ENCODE data around the gene TMED9. TPM values are rescaled to one million over a fixed set of nuclear protein-coding genes. Genes with fewer than 3 reads are reported as not detected.

Gene TMED9
- total RNA-seq, 1 experiment from 2014 or later = 156 TPM

- Histone ChIP-seq H3K4me2 (ENCODE audit: insufficient read depth, insufficient read length, low read length) (no peak overlapping the region), H2BK15ac (ENCODE audit: low read depth, low read length) (no peak overlapping the region), H2BK20ac (ENCODE audit: low read depth, low read length, poor library complexity, severe bottlenecking) (no peak overlapping the region), H3K4ac (ENCODE audit: low read depth, low read length) (no peak overlapping the region), H3K14ac (ENCODE audit: insufficient read depth, low read length) (no peak overlapping the region), H4K8ac (replicated peaks; ENCODE audit: insufficient read length, low read depth, low read length) (no peak overlapping the region), H2AK5ac (ENCODE audit: insufficient read length, low read length) (no peak overlapping the region), H3K9me3 (ENCODE audit: control insufficient read depth, low read depth, low read length) (no peaks in the 10 kb centered on the region), H3K4me1 (ENCODE audit: insufficient read depth, low read length) (no peaks in the 10 kb centered on the region), H3K56ac (ENCODE audit: insufficient read length, low read depth, low read length) (no peak overlapping the region), H3K27me3 (ENCODE audit: insufficient read depth, low read length) (no peaks in the 10 kb centered on the region), H3T11ph (ENCODE audit: low read length) (no peak overlapping the region), H2BK5ac (ENCODE audit: insufficient read length, low read length) (no peak overlapping the region), H3K27ac (ENCODE audit: insufficient read length, low read depth, low read length) (no peak overlapping the region), H4K5ac (ENCODE audit: insufficient read length, low read depth, low read length) (no peak overlapping the region), H3K79me1 (ENCODE audit: insufficient read depth, low read depth, low read length, poor library complexity, severe bottlenecking) (peaks cover 3% of the 10 kb centered on the region), H4K20me1 (ENCODE audit: control insufficient read depth, insufficient read depth, insufficient read length) (no peaks in the 10 kb centered on the region), H4K91ac (ENCODE audit: insufficient read length, low read depth, low read length) (no peak overlapping the region), H3K79me2 (ENCODE audit: insufficient read depth, low read length) (peaks cover 4% of the 10 kb centered on the region; the same call in 1 of the 2 replicates), H2BK120ac (ENCODE audit: low read depth, low read length, poor library complexity, severe bottlenecking) (no peak overlapping the region), H2BK12ac (ENCODE audit: insufficient read length, low read depth, low read length) (no peak overlapping the region), H3K18ac (ENCODE audit: insufficient read length, low read depth, low read length) (no peak overlapping the region), H3K9ac (ENCODE audit: extremely low read depth, insufficient read length, low read length) (no peak overlapping the region), H3K23ac (ENCODE audit: insufficient read length, low read depth, low read length) (no peak overlapping the region), H3K23me2 (ENCODE audit: insufficient read length, low read depth, low read length, poor library complexity, severe bottlenecking) (no peaks in the 10 kb centered on the region), H2AFZ (ENCODE audit: low read length) (no peak overlapping the region)
- no peaks in the 10 kb centered on the region for H3K9me3 Mint-ChIP-seq
- no peak for TF ChIP-seq CTCF (conservative IDR thresholded peaks at IDR 0.05)
- peak overlapping the region in 1 of 3 experiments; percentile 25; a peak in 1 of 7 replicates for H3K27ac Mint-ChIP-seq
- peaks cover 3 to 7% of the 10 kb centered on the region in 2 experiments; a peak in 3 of 4 replicates for H3K4me1 Mint-ChIP-seq
- peaks cover 8 to 24% (median 17%) of the 10 kb centered on the region in 3 experiments; a peak in 5 of 7 replicates for H3K36me3 Mint-ChIP-seq (ENCODE audit: insufficient read depth in 1 of 3, low read depth in 3 of 3)
- no peak for DNase-seq
- H3K27me3 Mint-ChIP-seq (ENCODE audit: low read depth) = no peaks in the 10 kb centered on the region
- no CpG with 5 or more reads among the region's 4 CpGs for WGBS (ENCODE audit: extremely low coverage, insufficient read length, low lambda C conversion rate)
- no peak overlapping the region for H3K4me3 Mint-ChIP-seq
These were observed 46.3 kb upstream of the TMED9 start for GRCh38 chr5:177545487-177546257.
